ENCODE measurements around the gene SPOCK3.
"Not testable (repeated sequence)": the region's sequence is repeated elsewhere in the genome, so short reads cannot be mapped to it uniquely, and the experiment has no call there.

Gene SPOCK3

DNA sequence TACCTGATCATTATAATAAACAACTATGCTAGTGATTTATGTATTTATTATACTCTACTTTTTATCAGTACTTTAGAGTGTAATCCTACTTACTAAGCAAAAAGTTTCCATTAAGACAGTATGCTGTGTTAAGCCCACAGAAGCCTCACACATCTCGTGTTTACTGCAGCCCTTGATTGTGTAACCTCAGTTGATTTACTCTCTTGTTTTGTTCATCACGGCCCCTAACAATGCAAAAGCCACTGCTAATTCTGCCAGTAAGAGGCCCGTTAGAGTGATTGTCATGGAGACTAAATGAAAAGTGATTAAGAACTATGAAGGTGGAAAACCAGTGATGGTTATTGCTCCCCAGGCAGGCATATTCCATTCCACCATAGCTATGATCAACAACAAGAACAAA is 436.2 kb downstream of the SPOCK3 start:
- no peak for DNase-seq

- DNase-seq: no peak
Observed at GRCh38 chr4:166777760-166778159, 456.5 kb downstream of the SPOCK3 start.

GRCh38 chr4:166763018-166763417 is 471.3 kb downstream of the SPOCK3 start:
- DNase-seq: no peak

- DNase-seq: no peak
Observed at GRCh38 chr4:166741742-166742141, 492.6 kb downstream of the SPOCK3 start.

DNA sequence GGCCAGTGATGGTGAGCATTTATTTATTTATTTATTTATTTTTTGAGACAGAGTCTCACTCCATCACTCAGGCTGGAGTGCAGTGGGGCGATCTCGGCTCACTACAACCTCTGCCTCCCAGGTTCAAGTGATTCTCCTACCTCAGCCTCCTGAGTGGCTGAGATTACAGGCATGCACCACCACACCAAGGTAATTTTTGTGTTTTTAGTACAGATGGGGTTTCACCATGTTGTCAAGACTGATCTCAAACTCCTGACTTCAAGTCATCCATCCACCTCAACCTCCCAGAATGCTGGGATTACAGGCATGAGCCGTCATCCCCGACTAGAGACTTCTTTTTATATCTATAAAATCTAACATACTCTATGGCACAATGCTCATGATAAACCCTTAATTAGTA is 495.1 kb downstream of the SPOCK3 start:
- DNase-seq: not testable (repeated sequence)

GRCh38 chr4:166737430-166737829 is 496.9 kb downstream of the SPOCK3 start:
- no peak for DNase-seq

GRCh38 chr4:166735553-166735952 is 498.7 kb downstream of the SPOCK3 start:
- DNase-seq: no peak

DNA sequence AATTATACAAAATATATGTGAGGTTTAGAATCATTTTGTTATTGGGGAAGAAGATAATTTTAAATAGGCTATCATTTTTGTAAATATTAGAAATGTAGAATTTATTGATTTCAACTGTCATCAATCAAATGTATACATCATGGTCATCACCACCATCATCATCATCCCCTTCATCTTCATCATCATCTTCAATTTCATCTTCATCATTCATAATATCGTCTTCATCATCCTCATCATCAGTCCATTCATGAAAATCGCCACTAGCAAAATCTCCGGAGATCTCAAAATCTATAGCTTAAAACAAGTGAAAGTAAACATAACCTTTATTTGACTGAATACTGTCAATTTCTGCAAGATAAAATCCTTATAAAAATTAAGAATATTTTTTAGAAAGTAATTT is 499.5 kb downstream of the SPOCK3 start:
- DNase-seq: no peak

GRCh38 chr4:166733686-166734085 is 500.6 kb downstream of the SPOCK3 start:
- DNase-seq: no peak

DNA sequence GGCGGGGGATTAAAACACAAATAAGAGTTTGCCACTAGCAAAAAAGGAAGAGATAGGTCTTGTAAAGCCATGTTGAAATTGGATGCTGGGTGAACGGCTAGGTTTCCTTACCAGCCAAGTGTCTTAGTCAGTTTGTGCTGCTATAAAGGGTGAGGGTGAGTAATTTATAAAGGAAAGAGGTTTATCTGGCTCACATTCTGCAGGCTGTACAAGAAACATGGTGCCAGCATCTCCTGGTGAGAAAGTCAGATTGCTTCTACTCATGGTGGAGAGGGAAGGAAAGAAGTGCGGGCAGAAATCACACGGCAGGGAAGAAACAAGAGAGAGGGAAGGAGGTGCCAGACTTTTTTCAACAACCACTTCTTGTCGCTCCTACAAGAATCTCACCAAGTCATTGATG is 507.5 kb downstream of the SPOCK3 start:
- DNase-seq: no peak

DNA sequence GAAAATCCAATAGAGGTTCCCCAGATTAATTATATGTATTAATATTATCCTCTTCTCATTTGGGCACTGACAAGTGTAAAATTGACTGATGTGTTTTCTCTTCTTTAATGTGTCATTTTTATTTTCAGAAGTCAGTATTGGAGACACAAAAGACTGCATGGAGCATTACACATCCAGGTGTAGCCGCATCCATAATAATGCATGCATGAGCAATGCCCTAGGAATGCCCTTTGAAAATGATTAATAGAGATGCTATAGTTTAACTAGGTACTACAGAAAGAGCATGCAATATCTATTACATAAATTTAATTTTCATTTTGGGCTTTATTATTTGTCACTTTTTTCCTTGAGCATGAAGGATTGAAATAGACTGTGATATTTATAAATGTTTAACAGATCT is 509.9 kb downstream of the SPOCK3 start:
- no peak for DNase-seq

GRCh38 chr4:166723532-166724140 is 510.7 kb downstream of the SPOCK3 start:
- DNase-seq: no peak

GRCh38 chr4:166715748-166716713 is 518.3 kb downstream of the SPOCK3 start:
- not testable (repeated sequence) for DNase-seq

DNA sequence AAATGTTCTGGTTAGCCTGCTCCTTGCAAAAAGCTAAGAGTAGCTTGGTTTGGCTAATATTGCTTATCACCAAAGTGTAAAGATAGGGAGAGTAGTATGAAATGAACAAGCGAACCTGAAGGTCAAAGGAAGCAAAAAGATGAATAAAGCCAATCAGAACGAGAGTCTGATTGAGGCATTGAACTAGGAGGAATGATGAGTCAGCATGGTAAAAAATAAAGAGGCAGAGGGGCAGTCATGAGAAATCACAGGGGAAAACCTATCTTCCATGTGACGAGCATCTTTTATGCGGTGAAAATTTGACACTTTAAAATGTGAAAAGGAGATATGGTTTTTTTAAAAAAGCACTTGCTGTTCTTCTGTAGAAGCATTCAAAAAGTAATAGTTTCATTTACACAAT is 533.7 kb downstream of the SPOCK3 start:
- no peak for DNase-seq

DNA sequence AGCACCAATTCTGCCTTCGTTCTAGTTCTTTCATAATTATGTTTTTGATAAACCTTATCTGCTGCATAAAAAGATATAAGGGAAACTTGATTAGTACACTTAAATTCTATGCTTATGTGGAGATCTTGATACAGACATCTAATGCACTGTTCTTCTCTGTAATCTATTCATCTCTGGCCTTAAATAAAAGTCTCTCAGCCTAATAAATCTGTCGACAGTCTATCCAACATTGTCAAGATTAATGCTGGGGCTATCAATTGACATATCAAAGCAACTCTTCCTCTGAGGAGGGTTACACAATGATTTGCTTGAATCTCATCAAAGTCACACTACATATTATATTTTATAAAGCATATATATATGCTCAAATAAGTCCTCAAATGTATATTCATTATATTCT is 545.5 kb downstream of the SPOCK3 start:
- DNase-seq: no peak

DNA sequence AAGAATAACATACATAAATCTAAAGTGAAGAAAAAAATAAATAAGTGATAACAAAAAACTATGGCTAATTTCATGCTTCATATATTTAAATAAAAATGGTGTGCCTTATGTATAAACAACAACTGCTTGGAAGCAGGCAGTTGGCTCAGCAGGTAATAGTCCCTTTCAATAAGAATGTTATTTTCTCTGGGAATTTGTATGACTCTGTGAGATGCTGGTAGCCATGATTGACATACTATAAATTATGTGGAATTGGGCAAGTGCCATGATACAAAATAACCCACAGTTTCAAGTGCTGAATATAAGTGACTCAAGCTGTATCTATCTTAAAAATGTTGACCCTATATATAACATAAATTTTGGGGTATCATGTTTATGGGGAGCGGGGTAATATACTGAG is 546.5 kb downstream of the SPOCK3 start:
- no peak for DNase-seq
